B cell (primary cell): ENCODE data around the gene WDR86.

ENCODE experiments used
- EZH2 ChIP-seq: IDR thresholded peaks from 2 replicates; pipeline ENCODE4 v1.6.1; 2012; ENCODE audit warnings: borderline replicate concordance, low read depth, mild to moderate bottlenecking, moderate library complexity, low read length; ENCODE audit not compliant: insufficient read depth, poor library complexity, severe bottlenecking
- TF ChIP-seq, protein P1 (sequence below): fragments of 200-600 bp; IDR thresholded peaks from one replicate; pipeline ENCODE4 v1.8.0; 2022; ENCODE audit warnings: antibody characterized with exemption, mild to moderate bottlenecking

DNA sequence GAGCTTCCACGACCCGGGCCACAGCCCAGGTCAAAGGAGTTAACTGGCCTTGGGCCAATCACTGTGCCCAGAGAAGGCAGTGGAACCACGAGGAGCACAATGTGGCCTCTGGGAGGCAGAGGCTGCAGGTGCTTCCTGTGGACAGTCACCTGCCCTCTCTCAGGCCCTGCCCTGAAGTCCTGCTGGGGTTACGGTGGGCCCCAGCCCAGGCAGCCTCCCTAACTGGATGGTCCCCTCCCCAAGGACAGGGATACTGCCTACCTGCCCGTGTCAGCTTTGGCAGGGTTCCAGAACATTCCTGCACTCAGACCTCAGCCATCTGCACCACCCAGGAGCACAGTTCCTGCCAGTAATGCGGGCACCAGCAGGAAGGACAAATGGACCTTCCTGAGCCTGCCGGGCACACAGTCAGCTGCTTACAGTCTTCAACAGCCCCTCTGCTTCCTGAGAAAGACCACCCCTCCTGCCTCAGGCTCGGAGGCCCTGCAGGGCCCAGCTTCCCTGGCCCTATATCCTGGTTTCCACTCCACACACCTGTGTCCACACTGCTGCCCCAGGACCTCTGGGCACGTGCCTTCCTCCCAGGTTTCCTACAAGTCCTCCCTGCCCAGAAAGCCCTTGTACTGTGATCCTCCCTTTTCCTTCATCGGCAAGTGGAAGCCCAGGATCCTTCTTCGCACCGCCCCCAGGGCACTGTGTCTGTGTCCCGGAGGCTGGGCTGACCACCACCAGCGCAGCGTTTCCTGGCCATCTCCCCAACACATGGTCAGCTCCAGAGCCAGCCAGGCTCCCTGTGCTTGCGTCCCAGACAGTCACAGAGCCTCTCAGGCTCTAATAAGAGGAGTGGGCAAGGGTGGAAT is 23.3 kb downstream of the WDR86 start:
- TF ChIP-seq, protein P1, sequence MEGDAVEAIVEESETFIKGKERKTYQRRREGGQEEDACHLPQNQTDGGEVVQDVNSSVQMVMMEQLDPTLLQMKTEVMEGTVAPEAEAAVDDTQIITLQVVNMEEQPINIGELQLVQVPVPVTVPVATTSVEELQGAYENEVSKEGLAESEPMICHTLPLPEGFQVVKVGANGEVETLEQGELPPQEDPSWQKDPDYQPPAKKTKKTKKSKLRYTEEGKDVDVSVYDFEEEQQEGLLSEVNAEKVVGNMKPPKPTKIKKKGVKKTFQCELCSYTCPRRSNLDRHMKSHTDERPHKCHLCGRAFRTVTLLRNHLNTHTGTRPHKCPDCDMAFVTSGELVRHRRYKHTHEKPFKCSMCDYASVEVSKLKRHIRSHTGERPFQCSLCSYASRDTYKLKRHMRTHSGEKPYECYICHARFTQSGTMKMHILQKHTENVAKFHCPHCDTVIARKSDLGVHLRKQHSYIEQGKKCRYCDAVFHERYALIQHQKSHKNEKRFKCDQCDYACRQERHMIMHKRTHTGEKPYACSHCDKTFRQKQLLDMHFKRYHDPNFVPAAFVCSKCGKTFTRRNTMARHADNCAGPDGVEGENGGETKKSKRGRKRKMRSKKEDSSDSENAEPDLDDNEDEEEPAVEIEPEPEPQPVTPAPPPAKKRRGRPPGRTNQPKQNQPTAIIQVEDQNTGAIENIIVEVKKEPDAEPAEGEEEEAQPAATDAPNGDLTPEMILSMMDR: no peak
- TF ChIP-seq EZH2: no peak
